Measurements from ENCODE around the gene ABI3BP.
A peak's percentile ranks its signal among the peaks of the same experiment; 100 is the strongest.

The ABI3BP gene

DNA sequence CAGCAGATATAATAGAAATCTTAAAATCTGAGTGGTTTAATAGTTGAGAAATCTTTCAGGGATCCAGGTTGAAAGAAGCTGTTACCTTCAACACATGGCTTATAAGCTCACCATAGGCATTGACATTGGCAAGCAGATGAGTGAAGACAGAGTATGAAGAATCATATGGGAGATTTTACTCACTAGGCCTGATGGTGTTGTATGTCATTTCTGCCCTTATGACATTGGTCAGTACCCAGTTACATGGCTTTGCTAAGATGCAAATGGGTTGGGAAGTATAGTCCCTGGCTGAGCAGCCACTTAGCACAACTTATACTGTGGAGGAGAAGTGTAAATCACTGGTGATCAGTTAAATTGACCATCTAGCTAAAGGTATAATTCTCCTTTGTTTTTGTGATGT is 278.0 kb downstream of the ABI3BP start:
- no peak for DNase-seq

DNA sequence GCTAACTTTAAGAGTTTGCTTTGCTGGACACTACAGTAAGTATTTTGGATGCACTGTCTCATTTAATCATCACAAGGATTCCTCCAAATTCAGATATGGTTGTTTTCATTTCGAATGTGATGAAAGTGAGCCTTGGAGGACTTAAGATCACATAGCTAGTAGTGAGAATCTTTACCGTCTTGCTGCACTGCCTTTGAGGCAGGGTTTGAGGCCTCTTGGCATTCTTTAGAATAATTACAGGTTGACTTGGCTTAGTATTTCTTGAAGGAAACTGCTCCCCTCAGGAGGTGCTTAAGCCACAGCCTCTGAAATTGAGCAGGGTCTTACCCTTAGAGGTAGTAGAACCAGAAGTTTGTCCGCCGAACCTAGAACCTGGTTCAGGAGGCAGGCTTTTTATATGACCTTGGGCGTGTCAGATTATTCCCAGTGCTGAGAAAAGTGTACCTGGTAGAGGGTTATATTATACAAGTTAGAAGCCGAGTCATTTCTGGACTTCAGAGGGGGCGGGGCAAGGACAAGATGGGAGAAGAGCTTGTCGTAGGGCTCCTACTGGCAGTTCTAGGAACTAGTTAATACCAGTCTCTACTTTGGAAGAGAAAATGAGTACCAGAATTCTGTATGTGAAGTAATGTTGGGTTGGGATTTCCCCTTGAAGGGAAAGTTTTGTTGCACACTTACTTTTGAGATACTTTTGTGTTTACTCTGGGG is 282.8 kb downstream of the ABI3BP start:
- peak; percentile 79 for DNase-seq

GRCh38 chr3:100709842-100710260 is 283.4 kb downstream of the ABI3BP start:
- peak; percentile 40 for DNase-seq

- peak; percentile 97 for DNase-seq
Observed at GRCh38 chr3:100708989-100709841, 284.0 kb downstream of the ABI3BP start, which contains the start of gene TFG. Gene TFG, plus strand, starts transcription at chr3:100709494. Its CDS starts 4,192 bp downstream, at chr3:100713686.

DNA sequence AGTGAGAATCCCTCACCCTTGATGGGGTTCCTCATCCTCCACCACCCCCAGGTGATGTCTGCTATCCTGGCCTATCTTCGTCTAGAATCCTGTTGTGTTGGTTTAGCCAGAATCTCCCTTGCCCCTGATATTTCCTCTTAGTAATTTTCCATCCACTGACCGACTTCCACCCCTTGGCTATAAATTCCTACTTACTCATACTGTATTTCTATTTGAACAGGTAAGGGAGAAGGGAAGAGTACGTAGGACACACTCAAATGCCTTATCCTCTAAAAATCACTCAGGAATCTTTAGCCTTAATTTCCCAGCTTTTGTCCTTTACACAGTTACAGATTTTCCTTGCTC is 284.6 kb downstream of the ABI3BP start:
- DNase-seq = no peak

DNA sequence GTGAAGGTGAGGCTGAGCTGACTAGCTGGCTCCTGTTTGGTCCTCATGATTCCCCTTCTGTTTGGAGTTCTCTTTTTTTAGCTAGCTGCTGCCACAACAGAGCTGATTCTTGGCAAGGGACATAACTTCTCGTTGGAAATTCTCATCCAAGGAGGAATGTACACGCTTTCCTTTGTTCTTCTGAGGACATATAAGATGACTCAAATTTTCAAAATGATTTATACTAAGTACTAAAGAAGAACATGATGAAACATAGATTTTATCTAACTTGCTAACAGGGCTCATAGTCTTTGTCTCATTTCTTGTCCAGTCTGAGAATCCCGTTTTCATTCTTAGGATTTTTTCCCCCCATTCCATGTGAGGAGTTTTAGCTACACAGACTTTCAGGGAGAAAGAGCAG is 286.9 kb downstream of the ABI3BP start:
- DNase-seq = no peak

DNA sequence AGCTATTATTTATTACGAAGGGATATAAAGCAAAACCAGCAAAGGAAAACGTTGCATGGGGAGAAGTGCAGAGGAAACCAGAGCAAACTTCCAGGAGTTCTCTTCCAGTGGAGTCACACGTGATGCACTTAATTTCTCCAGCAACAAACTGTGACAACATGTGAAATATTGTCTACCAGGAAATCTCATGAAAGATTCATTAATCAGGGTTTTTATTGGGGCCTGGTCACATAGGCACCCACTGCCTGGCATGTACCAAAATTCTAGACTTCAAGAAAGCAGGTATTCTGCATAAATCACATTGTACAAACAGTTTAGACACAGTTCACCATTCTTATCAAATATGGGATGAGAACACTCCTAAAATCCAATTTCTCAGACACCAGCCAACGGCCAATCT is 289.4 kb downstream of the ABI3BP start:
- DNase-seq = no peak

- DNase-seq = no peak
Observed at GRCh38 chr3:100702980-100703345, 290.3 kb downstream of the ABI3BP start.

DNA sequence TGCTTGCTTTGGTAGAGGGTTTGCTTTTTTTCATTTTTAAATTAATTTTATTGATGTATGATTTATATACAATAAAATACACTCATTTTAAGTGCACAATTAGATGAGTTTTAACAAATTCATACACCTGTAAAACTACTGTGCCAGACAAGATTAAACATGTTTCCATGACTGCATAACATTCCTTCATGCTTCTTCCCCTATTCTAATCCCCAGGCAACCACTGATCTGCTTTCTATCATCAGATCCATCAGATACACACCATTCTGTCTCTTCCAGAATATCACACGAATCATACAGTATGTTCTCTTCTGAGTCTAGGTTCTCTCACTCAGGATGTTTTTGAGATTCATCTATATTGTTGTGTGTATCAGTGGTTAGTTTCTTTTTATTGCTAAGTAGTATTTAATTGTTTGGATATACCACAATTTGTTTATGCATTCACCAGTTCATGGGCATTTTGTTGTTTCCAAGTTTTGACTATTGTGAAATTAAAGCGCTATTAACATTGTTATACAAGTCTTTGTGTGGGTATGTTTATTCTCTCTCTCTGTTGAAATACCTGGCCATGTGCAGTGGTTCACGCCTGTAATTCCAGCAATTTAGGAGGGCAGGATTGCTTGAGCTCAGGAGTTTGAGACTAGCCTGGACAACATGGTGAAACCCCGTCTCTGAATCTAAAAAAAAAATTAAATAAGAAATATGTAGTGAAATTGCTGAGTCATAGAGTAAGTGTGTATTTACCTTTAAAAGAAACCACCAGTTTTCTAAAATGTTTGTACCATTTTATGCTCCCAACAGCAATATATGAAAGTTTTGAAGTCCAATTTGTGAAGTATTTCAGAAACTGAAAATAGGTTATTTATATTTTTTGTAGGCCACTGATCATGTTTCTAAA is 290.9 kb downstream of the ABI3BP start:
- no peak for DNase-seq

DNA sequence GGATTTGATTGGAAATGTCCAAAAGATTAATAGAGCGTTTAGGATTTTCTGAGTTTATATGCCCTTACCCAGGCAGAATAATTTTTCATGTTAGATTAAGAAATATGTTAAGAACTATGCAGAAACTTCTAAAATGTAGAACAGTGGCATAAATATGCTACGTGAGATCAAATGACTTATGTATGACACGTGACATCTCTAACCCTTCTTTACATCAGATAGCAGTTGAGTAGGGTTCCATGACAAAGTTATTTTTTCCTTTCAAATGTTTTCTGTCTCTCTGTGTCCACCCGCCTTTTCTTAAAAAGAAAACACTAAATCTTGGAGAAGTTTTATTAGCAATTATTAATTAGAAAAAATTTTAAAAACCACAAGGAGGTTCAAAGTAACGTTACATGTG is 292.5 kb downstream of the ABI3BP start:
- DNase-seq = no peak
